ENCODE measurements around the gene MICAL3. TPM values are rescaled to one million over a fixed set of nuclear protein-coding genes. Genes with fewer than 3 reads are reported as not detected.

The MICAL3 gene
- total and polyA plus RNA-seq, 2 of the 8 experiments (the other 6 are each of a cell fraction or from before 2014, with no cell fraction given): 8.3 to 41.8 TPM

DNA sequence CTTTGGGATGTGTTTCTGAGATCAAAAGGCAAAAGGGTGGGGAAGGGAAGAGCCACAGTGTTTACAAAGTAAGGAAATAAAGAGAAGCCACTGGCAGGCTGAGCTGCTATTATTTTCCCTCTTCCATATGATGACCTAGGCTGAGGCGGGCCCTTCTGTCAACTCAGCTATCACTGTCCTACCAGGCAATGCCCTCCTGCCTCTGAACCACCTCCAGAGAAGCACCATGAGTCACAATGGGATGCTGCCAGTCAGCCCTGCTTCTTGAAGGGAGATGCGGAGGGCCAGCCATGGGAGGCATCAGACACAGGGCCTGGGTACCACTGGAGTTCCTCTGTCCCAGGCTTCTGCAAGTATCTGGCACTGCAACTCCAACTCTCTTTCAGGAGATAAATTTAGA, 142.2 kb downstream of the MICAL3 start:
- Histone ChIP-seq H4K91ac (replicated peaks; ENCODE audit: insufficient read length, low read length) (no peak overlapping the region), H3K23ac (ENCODE audit: insufficient read length) (no peak overlapping the region), H4K5ac (ENCODE audit: insufficient read length, low read depth, low read length) (no peak overlapping the region), H3K79me1 (ENCODE audit: low read depth, low read length) (no peaks in the 10 kb centered on the region), H3K14ac (ENCODE audit: insufficient read length) (no peak overlapping the region), H3K56ac (replicated peaks; ENCODE audit: insufficient read length, low read depth, low read length) (no peak overlapping the region), H3K4me1 (replicated peaks in 1 of 4; ENCODE audit: control insufficient read depth in 3 of 4, insufficient read depth in 4 of 4, low read length in 3 of 4) (no peaks in the 10 kb centered on the region), H3K36me3 (ENCODE audit: control insufficient read depth in 2 of 4, insufficient read depth in 4 of 4, low read length in 3 of 4) (peaks cover 0 to 5% (median 2%) of the 10 kb centered on the region in 4 experiments; a peak in 6 of 8 replicates), H4K20me1 (replicated peaks in 1 of 2; ENCODE audit: control insufficient read depth in 1 of 2, insufficient read depth in 2 of 2, low read length in 2 of 2) (peaks cover 7 to 35% of the 10 kb centered on the region in 2 experiments), H2BK12ac (ENCODE audit: low read depth, low read length) (no peak overlapping the region), H3K9ac (replicated peaks in 1 of 4; ENCODE audit: extremely low read depth in 1 of 4, low read depth in 3 of 4, low read length in 3 of 4) (no peak overlapping the region), H4K8ac (ENCODE audit: extremely low read depth, insufficient read depth, low read length) (no peak overlapping the region), H3K4me3 (ENCODE audit: extremely low read depth in 1 of 4, insufficient read depth in 2 of 4, low read depth in 3 of 4, low read length in 4 of 4) (no peak overlapping the region), H2BK120ac (replicated peaks; ENCODE audit: low read depth, low read length) (no peak overlapping the region), H2AFZ (ENCODE audit: low read length) (no peak overlapping the region), H2BK5ac (ENCODE audit: low read depth, low read length) (no peak overlapping the region), H3K4ac (replicated peaks; ENCODE audit: insufficient read length, low read depth, low read length) (no peak overlapping the region), H3K27ac (ENCODE audit: low read depth, low read length) (no peak overlapping the region), H3K9me3 (ENCODE audit: insufficient read depth in 2 of 2, low read depth in 1 of 2, low read length in 1 of 2) (no peaks in the 10 kb centered on the region; a peak in 1 of 4 replicates), H3K4me2 (ENCODE audit: insufficient read depth in 1 of 2, low read depth in 2 of 2, low read length in 2 of 2) (no peak overlapping the region), H3K27me3 (replicated peaks in 1 of 4; ENCODE audit: control insufficient read depth in 3 of 4, extremely low read depth in 1 of 4, insufficient read depth in 3 of 4, low read length in 3 of 4) (peaks cover 7 to 42% (median 33%) of the 10 kb centered on the region in 4 experiments), H3K79me2 (ENCODE audit: control insufficient read depth in 1 of 2, insufficient read depth in 2 of 2, low read length in 2 of 2) (no peaks in the 10 kb centered on the region), H2BK15ac (ENCODE audit: low read length) (no peak overlapping the region), H3K18ac (ENCODE audit: extremely low read depth, low read length) (no peak overlapping the region), H2BK20ac (ENCODE audit: low read length) (no peak overlapping the region), H3K23me2 (ENCODE audit: low read depth, low read length) (peaks cover 3% of the 10 kb centered on the region; the same call in 1 of the 2 replicates), H2AK5ac (ENCODE audit: low read depth, low read length) (no peak overlapping the region)
- no peak for DNase-seq (ENCODE audit: low read depth in 1 of 2, low spot score in 2 of 2)
- 95% methylated on average over 2 of the region's 2 CpGs; no CpG with 5 or more reads in 1 of the 2 experiments for WGBS, 2 experiments (ENCODE audit: extremely low coverage in 1 of 2, insufficient coverage in 1 of 2, insufficient read length in 1 of 2, insufficient replicate concordance in 2 of 2, low coverage in 1 of 2, low lambda C conversion rate in 2 of 2, missing lambda C conversion rate in 1 of 2)
- no peak for FAIRE-seq
- POLR2A ChIA-PET (ENCODE audit: partially characterized antibody): no interaction called here
- CTCF ChIA-PET (ENCODE audit: partially characterized antibody): interaction anchor here (1.0 to 1.6 kb wide), 4 partner anchors 9 to 194 kb away, joined by 3 to 5 read pairs (median 4); no protein-coding TSS in a partner anchor
- TF ChIP-seq, protein P1, sequence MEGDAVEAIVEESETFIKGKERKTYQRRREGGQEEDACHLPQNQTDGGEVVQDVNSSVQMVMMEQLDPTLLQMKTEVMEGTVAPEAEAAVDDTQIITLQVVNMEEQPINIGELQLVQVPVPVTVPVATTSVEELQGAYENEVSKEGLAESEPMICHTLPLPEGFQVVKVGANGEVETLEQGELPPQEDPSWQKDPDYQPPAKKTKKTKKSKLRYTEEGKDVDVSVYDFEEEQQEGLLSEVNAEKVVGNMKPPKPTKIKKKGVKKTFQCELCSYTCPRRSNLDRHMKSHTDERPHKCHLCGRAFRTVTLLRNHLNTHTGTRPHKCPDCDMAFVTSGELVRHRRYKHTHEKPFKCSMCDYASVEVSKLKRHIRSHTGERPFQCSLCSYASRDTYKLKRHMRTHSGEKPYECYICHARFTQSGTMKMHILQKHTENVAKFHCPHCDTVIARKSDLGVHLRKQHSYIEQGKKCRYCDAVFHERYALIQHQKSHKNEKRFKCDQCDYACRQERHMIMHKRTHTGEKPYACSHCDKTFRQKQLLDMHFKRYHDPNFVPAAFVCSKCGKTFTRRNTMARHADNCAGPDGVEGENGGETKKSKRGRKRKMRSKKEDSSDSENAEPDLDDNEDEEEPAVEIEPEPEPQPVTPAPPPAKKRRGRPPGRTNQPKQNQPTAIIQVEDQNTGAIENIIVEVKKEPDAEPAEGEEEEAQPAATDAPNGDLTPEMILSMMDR (IDR thresholded peaks at IDR 0.05; ENCODE audit: control extremely low read depth in 1 of 3, insufficient read depth in 1 of 3, low read depth in 1 of 3, low read length in 3 of 3): no peak
- TF ChIP-seq CTBP2 (IDR thresholded peaks at IDR 0.05; ENCODE audit: borderline replicate concordance, insufficient read depth, insufficient read length, low read length) (no peak), KDM5A (IDR thresholded peaks at IDR 0.05; ENCODE audit: low read length) (no peak), CREB1 (IDR thresholded peaks at IDR 0.05) (no peak), HDAC2 (IDR thresholded peaks at IDR 0.05; ENCODE audit: borderline replicate concordance in 1 of 2, low read depth in 2 of 2, low read length in 2 of 2) (no peak), RBBP5 (IDR thresholded peaks at IDR 0.05; ENCODE audit: borderline replicate concordance, low read depth, low read length) (no peak)
- TF ChIP-seq, protein P2, sequence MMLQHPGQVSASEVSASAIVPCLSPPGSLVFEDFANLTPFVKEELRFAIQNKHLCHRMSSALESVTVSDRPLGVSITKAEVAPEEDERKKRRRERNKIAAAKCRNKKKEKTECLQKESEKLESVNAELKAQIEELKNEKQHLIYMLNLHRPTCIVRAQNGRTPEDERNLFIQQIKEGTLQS (IDR thresholded peaks at IDR 0.05; ENCODE audit: insufficient read depth, low read depth, low read length): no peak
- TF ChIP-seq, protein P3, sequence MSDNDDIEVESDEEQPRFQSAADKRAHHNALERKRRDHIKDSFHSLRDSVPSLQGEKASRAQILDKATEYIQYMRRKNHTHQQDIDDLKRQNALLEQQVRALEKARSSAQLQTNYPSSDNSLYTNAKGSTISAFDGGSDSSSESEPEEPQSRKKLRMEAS (IDR thresholded peaks at IDR 0.05): no peak
- TF ChIP-seq, protein P4, sequence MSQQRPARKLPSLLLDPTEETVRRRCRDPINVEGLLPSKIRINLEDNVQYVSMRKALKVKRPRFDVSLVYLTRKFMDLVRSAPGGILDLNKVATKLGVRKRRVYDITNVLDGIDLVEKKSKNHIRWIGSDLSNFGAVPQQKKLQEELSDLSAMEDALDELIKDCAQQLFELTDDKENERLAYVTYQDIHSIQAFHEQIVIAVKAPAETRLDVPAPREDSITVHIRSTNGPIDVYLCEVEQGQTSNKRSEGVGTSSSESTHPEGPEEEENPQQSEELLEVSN (IDR thresholded peaks at IDR 0.05): no peak
